IMR-90 (cell line): ENCODE results near the gene RARB. TPM values are rescaled to one million over a fixed set of nuclear protein-coding genes. Genes with fewer than 3 reads are reported as not detected.

ENCODE experiments used
- ATAC-seq: fragments of 200-7000 bp; cut with Tn5 transposase; 2 replicates; pipeline ENCODE4 v1.9.1; 2020; ENCODE audit warnings: low read depth, mild to moderate bottlenecking, moderate library complexity
- BruUV-seq: library from RNA; stranded (reverse); fragments of 400-500 nt; replicated peaks from 2 replicates; lab custom pipeline; 2021; lab: Mats Ljungman, UMichigan
- CTCF ChIA-PET: fragments of 300-600 bp; formaldehyde crosslinking; extraction: SDS; loops from one replicate; lab custom pipeline; 2021; ENCODE audit warnings: antibody characterized with exemption; lab: Yijun Ruan, JAX
- POLR2A ChIA-PET: fragments of 300-600 bp; sonication (Branson Sonifier 250); formaldehyde crosslinking; loops from one replicate; lab custom pipeline; 2022; ENCODE audit warnings: antibody characterized with exemption; ENCODE audit not compliant: unreplicated experiment; lab: Charles Lee
- DNase-seq: peaks from one replicate; pipeline ENCODE4 v3.0.0; 2013
- H2AFZ ChIP-seq: replicated peaks from 2 replicates; pipeline ENCODE3; 2013; ENCODE audit warnings: low read length, mild to moderate bottlenecking; ENCODE audit not compliant: poor library complexity
- H2AK5ac ChIP-seq: 2 replicates; pipeline ENCODE4 v1.6.1; 2013; ENCODE audit warnings: low read depth, low read length, inconsistent platforms
- H2AK9ac ChIP-seq: replicated peaks from 2 replicates; pipeline ENCODE3; 2013; ENCODE audit warnings: mild to moderate bottlenecking, low read depth, low read length, moderate library complexity; ENCODE audit not compliant: poor library complexity
- H2BK120ac ChIP-seq: 2 replicates; pipeline ENCODE4 v1.6.1; 2013; ENCODE audit warnings: low read depth, low read length, inconsistent platforms
- H2BK15ac ChIP-seq: 3 replicates; pipeline ENCODE4 v1.6.1; 2013; ENCODE audit warnings: low read depth, low read length, inconsistent platforms
- H2BK20ac ChIP-seq: 2 replicates; pipeline ENCODE4 v1.6.1; 2013; ENCODE audit warnings: low read depth, mild to moderate bottlenecking, inconsistent platforms, low read length, moderate library complexity
- H2BK5ac ChIP-seq: 2 replicates; pipeline ENCODE4 v1.6.1; 2013; ENCODE audit warnings: mild to moderate bottlenecking, low read depth, low read length, inconsistent platforms; ENCODE audit not compliant: poor library complexity, severe bottlenecking
- H3K14ac ChIP-seq: replicated peaks from 2 replicates; pipeline ENCODE4 v1.6.1; 2013; ENCODE audit warnings: low read depth, low read length, inconsistent platforms
- H3K18ac ChIP-seq: 2 replicates; pipeline ENCODE4 v1.6.1; 2013; ENCODE audit warnings: low read depth, low read length, control low read depth
- H3K23ac ChIP-seq: 2 replicates; pipeline ENCODE4 v1.6.1; 2013; ENCODE audit warnings: low read depth, low read length, inconsistent platforms
- H3K27ac ChIP-seq: 2 replicates; pipeline ENCODE4 v1.5.1; 2013; ENCODE audit warnings: mild to moderate bottlenecking, control low read depth, low read length; ENCODE audit not compliant: insufficient read depth
- H3K27me3 ChIP-seq: 2 replicates; pipeline ENCODE4 v1.6.1; 2013; ENCODE audit warnings: low read length; ENCODE audit not compliant: control insufficient read depth, insufficient read depth
- H3K36me3 ChIP-seq: 2 replicates; pipeline ENCODE4 v1.6.1; 2013; ENCODE audit warnings: low read length, mixed read lengths; ENCODE audit not compliant: control insufficient read depth, insufficient read depth
- H3K4ac ChIP-seq: 2 replicates; pipeline ENCODE4 v1.6.1; 2013; ENCODE audit warnings: low read depth, low read length, inconsistent platforms
- H3K4me1 ChIP-seq: 2 replicates; pipeline ENCODE4 v1.6.1; 2013; ENCODE audit warnings: low read length, mixed read lengths; ENCODE audit not compliant: control insufficient read depth, insufficient read depth
- H3K4me2 ChIP-seq: 2 replicates; pipeline ENCODE4 v1.6.1; 2013; ENCODE audit warnings: low read depth, mild to moderate bottlenecking, control low read depth, low read length, moderate library complexity
- H3K4me3 ChIP-seq: 2 replicates; pipeline ENCODE4 v1.5.1; 2013; ENCODE audit warnings: low read depth, mild to moderate bottlenecking, control low read depth, low read length, moderate library complexity; ENCODE audit not compliant: insufficient read depth
- H3K56ac ChIP-seq: 2 replicates; pipeline ENCODE4 v1.6.1; 2013; ENCODE audit warnings: low read length, inconsistent platforms; ENCODE audit not compliant: insufficient read depth; ENCODE audit errors: extremely low read depth
- H3K79me1 ChIP-seq, 2 experiments: 2 replicates each; pipeline ENCODE4 v1.6.1; 2013; ENCODE audit warnings: low read length in 2 of 2, inconsistent platforms in 1 of 2, low read depth in 1 of 2
- H3K9ac ChIP-seq: 2 replicates; pipeline ENCODE4 v1.6.1; 2013; ENCODE audit warnings: low read depth, low read length, control low read depth
- H3K9me1 ChIP-seq: 2 replicates; pipeline ENCODE4 v1.6.1; 2013; ENCODE audit warnings: low read length, inconsistent platforms; ENCODE audit not compliant: insufficient read depth
- H3K9me3 ChIP-seq: 2 replicates; pipeline ENCODE4 v1.6.1; 2013; ENCODE audit warnings: low read length; ENCODE audit not compliant: control insufficient read depth, insufficient read depth
- H4K20me1 ChIP-seq: 2 replicates; pipeline ENCODE4 v1.6.1; 2013; ENCODE audit warnings: low read length, inconsistent platforms; ENCODE audit not compliant: insufficient read depth
- H4K5ac ChIP-seq: 2 replicates; pipeline ENCODE4 v1.6.1; 2013; ENCODE audit warnings: mild to moderate bottlenecking, low read depth, low read length, control low read depth
- H4K8ac ChIP-seq, 2 experiments: 2 replicates each; pipeline ENCODE4 v1.6.1; 2013; ENCODE audit warnings: low read depth in 2 of 2, low read length in 2 of 2, control low read depth in 1 of 2, inconsistent platforms in 1 of 2
- H4K91ac ChIP-seq: 2 replicates; pipeline ENCODE4 v1.6.1; 2013; ENCODE audit warnings: low read depth, low read length, inconsistent platforms; ENCODE audit not compliant: insufficient read depth
- BHLHE40 ChIP-seq: fragments of 150-350 bp; IDR thresholded peaks from 2 replicates; pipeline ENCODE4 v1.6.1; 2016; ENCODE audit warnings: mild to moderate bottlenecking, low read depth, low read length
- CEBPB ChIP-seq: IDR thresholded peaks from 2 replicates; pipeline ENCODE4 v1.6.1; 2012; ENCODE audit warnings: low read depth, low read length, improper control_type of control experiment
- CHD1 ChIP-seq: IDR thresholded peaks from 2 replicates; pipeline ENCODE4 v1.6.1; 2012; ENCODE audit warnings: low read depth, low read length, improper control_type of control experiment
- CTCF ChIP-seq: conservative IDR thresholded peaks from 2 replicates; pipeline ENCODE4 v1.5.1; 2012; ENCODE audit warnings: mild to moderate bottlenecking, low read depth, low read length, improper control_type of control experiment
- FOS ChIP-seq: fragments of 150-350 bp; IDR thresholded peaks from 2 replicates; pipeline ENCODE4 v1.6.1; 2016; ENCODE audit warnings: low read depth, low read length
- MAFK ChIP-seq: IDR thresholded peaks from 2 replicates; pipeline ENCODE4 v1.6.1; 2012; ENCODE audit warnings: low read depth, low read length, improper control_type of control experiment
- MAZ ChIP-seq: IDR thresholded peaks from 2 replicates; pipeline ENCODE4 v1.6.1; 2012; ENCODE audit warnings: low read depth, mild to moderate bottlenecking, low read length, improper control_type of control experiment, moderate library complexity, borderline replicate concordance
- MXI1 ChIP-seq: IDR thresholded peaks from 2 replicates; pipeline ENCODE4 v1.6.1; 2012; ENCODE audit warnings: low read depth, mild to moderate bottlenecking, low read length, moderate library complexity, borderline replicate concordance
- NFE2L2 ChIP-seq: fragments of 150-350 bp; IDR thresholded peaks from 2 replicates; pipeline ENCODE4 v1.6.1; 2016; ENCODE audit warnings: low read depth, mild to moderate bottlenecking, low read length
- POLR2A ChIP-seq: IDR thresholded peaks from 2 replicates; pipeline ENCODE4 v1.6.1; 2012; ENCODE audit warnings: mild to moderate bottlenecking, low read depth, low read length
- RAD21 ChIP-seq: IDR thresholded peaks from 2 replicates; pipeline ENCODE4 v1.6.1; 2012; ENCODE audit warnings: low read length, improper control_type of control experiment
- RCOR1 ChIP-seq: IDR thresholded peaks from 2 replicates; pipeline ENCODE4 v1.6.1; 2012; ENCODE audit warnings: mild to moderate bottlenecking, low read length, improper control_type of control experiment; ENCODE audit not compliant: insufficient replicate concordance
- RFX5 ChIP-seq: IDR thresholded peaks from 2 replicates; pipeline ENCODE4 v1.8.0; 2012; ENCODE audit warnings: low read depth, mild to moderate bottlenecking, low read length, moderate library complexity
- SMC3 ChIP-seq: fragments of 150-350 bp; IDR thresholded peaks from 2 replicates; pipeline ENCODE4 v1.6.1; 2016; ENCODE audit warnings: low read depth, mild to moderate bottlenecking, antibody characterized with exemption, low read length, moderate library complexity
- WGBS, 2 experiments: methylation state at CpG; one replicate each; pipeline versions ENCODE4 v1.1.5 to v1.1.7; 2013; ENCODE audit warnings: missing lambda C conversion rate in 2 of 2; ENCODE audit not compliant: insufficient read length in 1 of 2; ENCODE audit errors: extremely low coverage in 2 of 2; 5-methylcytosine and 5-hydroxymethylcytosine counted together
- dilution Hi-C: fragments of 300-500 bp; cut with HindIII; formaldehyde crosslinking; loops from one replicate; pipeline ENCODE4 v1.14.3; 2018; ENCODE audit warnings: low sequenced_read_pairs; ENCODE audit not compliant: unreplicated experiment
- in situ Hi-C: fragments of 300-500 bp; cut with MboI; formaldehyde crosslinking; loops from 3 replicates; pipeline ENCODE4 v1.14.3; 2019; ENCODE audit warnings: low sequenced_read_pairs, inconsistent platforms, mixed read lengths
- intact Hi-C: fragments of 100-400 bp; cut with micrococcal nuclease; formaldehyde crosslinking; loops from 2 replicates; pipeline ENCODE4 v1.10.0; 2022
- polyA plus RNA-seq, 3 experiments: library from polyadenylated mRNA; depleted of rRNA; stranded (reverse); fragments of >200 nt; gene quantifications; 2 replicates each; pipeline ENCODE4 v1.2.3, GENCODE V29; 2012; ENCODE audit warnings: low replicate concordance in 1 of 3
- total RNA-seq: library from RNA; depleted of rRNA; stranded (reverse); fragments of >200 nt; gene quantifications from 2 replicates; pipeline ENCODE4 v1.2.3, GENCODE V29; 2012
- TF ChIP-seq, protein P1 (sequence below): fragments of 150-350 bp; IDR thresholded peaks from 2 replicates; pipeline ENCODE4 v1.6.1; 2016; ENCODE audit warnings: low read depth, mild to moderate bottlenecking, low read length, moderate library complexity, borderline replicate concordance
- TF ChIP-seq, protein P2 (sequence below): fragments of 150-350 bp; IDR thresholded peaks from 2 replicates; pipeline ENCODE4 v1.6.1; 2017; ENCODE audit warnings: mild to moderate bottlenecking, antibody characterized with exemption, low read length, low read depth

Gene RARB
- total and polyA plus RNA-seq, 2 of the 4 experiments (the other 2 are of a cell fraction), result 0.53 to 1.4 TPM

- intact Hi-C loops, result no loop called here
- no peaks in the 10 kb centered on the region for H3K4me1 ChIP-seq
- H2BK120ac ChIP-seq, result no peak overlapping the region
- ChIA-PET CTCF (no interaction called here), POLR2A (interaction anchor here (0.6 kb wide), 1 partner anchor 81 kb away, joined by 11 read pairs; no protein-coding TSS in a partner anchor)
- dilution Hi-C loops, result no loop called here
- no peak overlapping the region for H2BK15ac ChIP-seq
- in situ Hi-C loops, result no loop called here
- H3K4me3 ChIP-seq, result no peak overlapping the region
- 0 out of 2 replicates have a peak, but pooled peaks cover 2% of the 10 kb centered on the region for H3K27me3 ChIP-seq
- no peak overlapping the region for H2BK5ac ChIP-seq
- no peak overlapping the region for H3K23ac ChIP-seq
- no peaks in the 10 kb centered on the region for H4K20me1 ChIP-seq
- no peak overlapping the region for H3K4ac ChIP-seq
- TF ChIP-seq CHD1, result no peak
- no peak for TF ChIP-seq MAZ
- TF ChIP-seq BHLHE40, result no peak
- no peak for TF ChIP-seq FOS
- TF ChIP-seq SMC3, result no peak
- no peak for TF ChIP-seq NFE2L2
- TF ChIP-seq RCOR1, result no peak
- TF ChIP-seq CTCF, result no peak
- TF ChIP-seq MAFK, result no peak
- no peak for TF ChIP-seq RFX5
- no peak for TF ChIP-seq RAD21
- TF ChIP-seq MXI1, result no peak
- TF ChIP-seq POLR2A, result no peak
- TF ChIP-seq, protein P1, sequence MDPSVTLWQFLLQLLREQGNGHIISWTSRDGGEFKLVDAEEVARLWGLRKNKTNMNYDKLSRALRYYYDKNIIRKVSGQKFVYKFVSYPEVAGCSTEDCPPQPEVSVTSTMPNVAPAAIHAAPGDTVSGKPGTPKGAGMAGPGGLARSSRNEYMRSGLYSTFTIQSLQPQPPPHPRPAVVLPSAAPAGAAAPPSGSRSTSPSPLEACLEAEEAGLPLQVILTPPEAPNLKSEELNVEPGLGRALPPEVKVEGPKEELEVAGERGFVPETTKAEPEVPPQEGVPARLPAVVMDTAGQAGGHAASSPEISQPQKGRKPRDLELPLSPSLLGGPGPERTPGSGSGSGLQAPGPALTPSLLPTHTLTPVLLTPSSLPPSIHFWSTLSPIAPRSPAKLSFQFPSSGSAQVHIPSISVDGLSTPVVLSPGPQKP, result no peak
- TF ChIP-seq CEBPB, result no peak
- TF ChIP-seq, protein P2, sequence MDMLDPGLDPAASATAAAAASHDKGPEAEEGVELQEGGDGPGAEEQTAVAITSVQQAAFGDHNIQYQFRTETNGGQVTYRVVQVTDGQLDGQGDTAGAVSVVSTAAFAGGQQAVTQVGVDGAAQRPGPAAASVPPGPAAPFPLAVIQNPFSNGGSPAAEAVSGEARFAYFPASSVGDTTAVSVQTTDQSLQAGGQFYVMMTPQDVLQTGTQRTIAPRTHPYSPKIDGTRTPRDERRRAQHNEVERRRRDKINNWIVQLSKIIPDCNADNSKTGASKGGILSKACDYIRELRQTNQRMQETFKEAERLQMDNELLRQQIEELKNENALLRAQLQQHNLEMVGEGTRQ, result no peak
- H3K4me2 ChIP-seq, result no peak overlapping the region
- H3K9me1 ChIP-seq, result no peaks in the 10 kb centered on the region
- H2AFZ ChIP-seq, result no peak overlapping the region
- H3K79me1 ChIP-seq, result no peaks in the 10 kb centered on the region
- H3K18ac ChIP-seq, result no peak overlapping the region
- H2AK9ac ChIP-seq, result no peak overlapping the region
- H2AK5ac ChIP-seq, result no peak overlapping the region
- H2BK20ac ChIP-seq, result no peak overlapping the region
- H3K9me3 ChIP-seq, result no peaks in the 10 kb centered on the region
- H3K56ac ChIP-seq, result no peak overlapping the region
- ATAC-seq, result no peak
- no peak overlapping the region for H3K9ac ChIP-seq
- H3K14ac ChIP-seq, result no peak overlapping the region
- no peak overlapping the region for H4K91ac ChIP-seq
- DNase-seq, result no peak
- whole genome bisulfite sequencing, 2 experiments, result no CpG with 5 or more reads among the region's 4 CpGs
- H4K8ac ChIP-seq, result no peak overlapping the region
- no peaks in the 10 kb centered on the region for H3K36me3 ChIP-seq
- H3K27ac ChIP-seq, result no peak overlapping the region
- no TSS peak for BruUV-seq
- H4K5ac ChIP-seq, result no peak overlapping the region
Measured at GRCh38 chr3:25564075-25564474, 136.0 kb downstream of the RARB start.
